HG03469 (cell line): Measurements from ENCODE around the gene SERPINB4.

ENCODE experiments used
- ATAC-seq: cut with Tn5 transposase; IDR thresholded peaks from one replicate; pipeline ENCODE4 v1.9.1; 2021; ENCODE audit warnings: mild to moderate bottlenecking, moderate library complexity, moderate number of reproducible peaks; ENCODE audit not compliant: unreplicated experiment

Gene SERPINB4

DNA sequence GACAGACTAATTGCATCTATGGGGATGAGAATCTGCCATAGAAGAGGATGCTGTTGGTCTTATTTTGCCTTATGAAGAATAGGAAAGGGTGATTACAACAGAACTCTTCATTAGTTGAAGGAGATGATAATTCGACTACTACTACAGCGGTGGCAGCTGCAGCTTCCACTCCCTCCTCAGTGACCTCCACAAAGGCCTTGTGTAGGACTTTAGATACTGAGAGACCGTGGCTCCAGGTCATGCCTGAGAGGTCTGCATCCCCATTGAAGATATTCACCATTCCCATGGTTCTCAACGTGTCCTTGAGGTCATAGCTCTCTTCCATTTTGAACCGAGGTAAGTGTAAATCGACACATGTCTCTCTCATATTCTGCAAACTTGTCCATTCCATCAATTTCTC, 6.4 kb downstream of the SERPINB4 start:
- no peak for ATAC-seq

DNA sequence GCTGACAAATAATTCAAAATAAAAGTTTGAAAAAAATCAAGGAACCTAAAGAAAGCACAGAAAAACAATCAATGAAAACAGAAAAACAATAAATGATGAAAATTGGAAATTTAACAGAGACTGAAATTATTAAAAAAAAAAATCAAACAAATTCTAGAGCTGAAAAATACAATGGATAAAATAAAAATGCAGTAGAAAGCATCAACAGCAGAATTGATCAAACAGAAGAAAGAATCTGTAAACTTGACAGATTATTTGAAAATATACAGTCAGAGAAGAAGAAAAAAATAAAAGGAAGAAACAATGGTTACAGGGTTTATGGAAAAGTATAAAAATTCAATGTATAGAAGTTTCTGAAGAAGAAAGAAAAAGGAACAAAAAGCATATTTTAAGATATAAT, 16.2 kb downstream of the SERPINB4 start:
- ATAC-seq = no peak

DNA sequence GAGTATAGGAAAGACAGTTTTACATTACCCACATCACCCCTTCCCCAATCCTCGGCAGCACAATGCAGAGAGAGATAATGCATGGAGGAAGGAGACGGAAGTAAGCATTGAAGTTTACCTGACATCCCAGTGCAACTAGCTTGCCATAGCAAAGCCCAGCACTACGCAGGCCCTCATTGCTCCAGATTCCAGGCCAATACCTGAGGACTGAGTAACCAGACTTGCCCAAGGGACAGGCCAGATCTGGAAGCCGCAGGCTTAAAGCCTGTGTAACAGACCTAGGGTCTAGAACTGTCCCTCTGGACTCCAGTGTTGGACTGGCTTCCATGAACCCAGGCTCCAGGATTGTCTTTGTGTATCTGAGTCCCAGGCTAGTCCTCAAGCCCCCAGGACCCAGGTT, 17.6 kb downstream of the SERPINB4 start:
- ATAC-seq = no peak

DNA sequence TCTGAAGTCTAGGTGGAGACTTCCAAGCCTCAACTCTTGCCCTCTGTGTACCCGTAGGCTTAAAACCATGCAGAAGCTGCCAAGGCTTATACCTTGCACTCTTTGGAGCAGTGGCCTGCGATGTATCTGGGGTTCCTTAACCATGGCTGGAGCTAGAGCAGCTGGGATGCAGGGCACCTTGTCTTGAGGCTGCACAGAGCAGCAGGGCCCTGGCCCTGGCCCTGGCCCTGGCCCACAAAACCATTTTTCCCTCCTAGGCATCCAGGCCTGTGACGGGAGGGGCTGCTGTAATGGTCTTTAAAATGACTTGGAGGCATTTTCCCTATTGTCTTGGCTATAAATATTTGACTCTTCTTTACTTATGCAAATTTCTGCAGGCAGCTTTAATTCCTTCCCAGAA, 19.2 kb downstream of the SERPINB4 start:
- no peak for ATAC-seq

DNA sequence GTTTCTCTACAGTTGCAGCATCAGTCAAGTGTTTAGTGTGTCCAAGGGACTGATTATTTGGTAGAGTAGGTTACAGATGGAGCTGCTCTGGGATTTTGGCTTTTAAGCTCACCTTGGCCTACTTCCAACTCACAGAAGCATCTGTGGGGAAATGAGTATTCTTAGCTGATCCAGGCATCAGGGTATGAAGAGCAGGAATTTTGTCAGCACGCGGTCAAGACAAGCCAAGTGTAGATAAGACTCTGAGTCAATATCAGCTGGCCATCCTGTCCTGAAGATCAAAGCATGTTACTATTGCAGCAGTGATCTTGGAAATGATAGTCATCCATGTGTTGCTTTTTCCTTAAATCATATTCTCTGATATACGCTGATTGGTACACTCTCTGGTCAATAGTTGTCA, 24.4 kb downstream of the SERPINB4 start:
- no peak for ATAC-seq

DNA sequence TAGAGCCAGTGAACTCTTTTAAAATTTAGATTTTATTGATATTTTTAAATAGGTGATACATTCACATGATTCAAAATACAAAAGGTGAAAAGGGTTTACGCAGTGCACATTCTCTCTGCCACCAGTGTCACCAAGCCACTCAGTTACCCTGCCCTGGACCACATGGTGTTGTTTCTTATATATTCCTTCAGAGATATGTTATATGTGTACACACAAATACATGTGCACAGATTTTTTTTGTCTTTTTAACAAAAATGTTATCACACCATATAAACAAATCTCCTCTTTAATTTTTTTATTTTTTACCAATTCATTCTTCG, 26.2 kb downstream of the SERPINB4 start:
- no peak for ATAC-seq

DNA sequence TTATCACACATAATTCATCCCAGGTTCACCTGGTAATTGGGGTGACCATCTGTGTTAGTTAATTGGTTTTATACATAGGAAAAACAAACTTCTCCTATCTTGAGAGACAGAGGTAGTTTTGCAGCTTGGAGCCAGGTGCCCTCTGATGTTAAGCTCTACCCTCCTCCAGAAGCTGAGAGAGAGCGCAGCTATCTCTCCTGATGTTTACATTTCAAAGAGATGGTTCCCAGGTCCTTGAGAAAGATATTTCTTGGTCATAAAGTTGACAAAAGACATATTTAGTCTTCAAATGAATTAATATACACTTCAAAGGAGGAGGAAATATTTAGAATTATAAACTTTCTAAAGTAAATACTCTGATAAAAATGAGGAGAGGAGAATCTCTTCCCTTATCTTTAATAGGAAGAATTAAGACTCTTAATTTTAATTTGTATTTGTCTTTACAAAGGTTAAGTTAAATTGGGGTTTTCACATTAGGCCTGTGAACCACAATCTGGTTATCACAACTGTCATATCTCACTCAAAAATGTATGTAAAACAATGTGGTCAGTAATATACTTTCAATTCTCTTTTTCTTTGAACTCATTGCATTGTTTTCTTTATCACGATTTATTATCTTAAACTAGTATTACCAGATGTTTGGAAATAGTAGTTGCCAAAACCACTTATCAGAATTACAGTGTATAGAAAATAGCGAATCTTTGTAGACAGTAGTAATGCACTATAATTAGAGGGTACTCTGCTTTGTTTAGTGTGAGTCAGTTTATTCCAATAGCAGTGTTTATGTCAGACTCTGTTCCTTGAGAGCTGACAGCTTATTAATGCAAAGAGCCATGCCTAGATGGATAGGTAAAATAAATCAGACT, 26.8 kb downstream of the SERPINB4 start:
- peak; percentile 85 for ATAC-seq

DNA sequence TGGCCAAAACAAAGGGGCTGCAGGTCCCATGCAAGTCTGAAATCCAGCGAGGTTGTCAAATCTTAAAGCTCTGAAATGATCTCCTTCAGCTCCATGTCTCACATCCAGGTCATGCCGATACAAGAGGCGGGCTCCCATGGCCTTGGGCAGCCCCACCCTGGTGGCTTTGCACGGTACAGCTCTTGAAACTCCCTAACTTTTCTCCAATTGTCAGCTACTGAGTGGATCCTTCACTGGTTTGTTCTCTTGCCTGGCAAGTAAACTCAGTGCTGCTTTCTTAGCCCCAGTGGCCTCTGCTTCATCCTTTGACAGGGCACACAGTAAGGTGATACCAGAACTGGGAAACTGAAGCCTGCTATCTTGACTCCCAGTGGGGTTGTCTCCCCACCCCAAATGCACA, 30.6 kb downstream of the SERPINB4 start:
- ATAC-seq = no peak

DNA sequence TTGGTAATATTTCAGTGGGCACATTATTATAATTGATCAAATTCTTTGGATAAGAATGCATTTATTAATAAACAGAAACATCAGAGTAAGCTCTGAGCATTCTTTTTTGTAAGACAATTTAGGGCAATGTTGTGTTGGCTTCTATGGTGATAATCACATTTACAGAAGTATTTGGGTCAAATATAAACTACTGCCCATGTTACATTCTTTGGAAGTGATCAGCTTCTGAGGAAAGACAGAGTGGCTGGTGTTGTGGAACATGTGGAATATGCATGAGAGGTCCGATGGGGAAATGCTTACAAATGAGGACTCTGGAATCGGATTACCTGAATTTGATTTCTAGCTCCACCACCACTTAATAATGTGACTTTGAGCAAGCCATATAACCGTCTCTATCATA, 37.5 kb downstream of the SERPINB4 start:
- ATAC-seq = no peak

DNA sequence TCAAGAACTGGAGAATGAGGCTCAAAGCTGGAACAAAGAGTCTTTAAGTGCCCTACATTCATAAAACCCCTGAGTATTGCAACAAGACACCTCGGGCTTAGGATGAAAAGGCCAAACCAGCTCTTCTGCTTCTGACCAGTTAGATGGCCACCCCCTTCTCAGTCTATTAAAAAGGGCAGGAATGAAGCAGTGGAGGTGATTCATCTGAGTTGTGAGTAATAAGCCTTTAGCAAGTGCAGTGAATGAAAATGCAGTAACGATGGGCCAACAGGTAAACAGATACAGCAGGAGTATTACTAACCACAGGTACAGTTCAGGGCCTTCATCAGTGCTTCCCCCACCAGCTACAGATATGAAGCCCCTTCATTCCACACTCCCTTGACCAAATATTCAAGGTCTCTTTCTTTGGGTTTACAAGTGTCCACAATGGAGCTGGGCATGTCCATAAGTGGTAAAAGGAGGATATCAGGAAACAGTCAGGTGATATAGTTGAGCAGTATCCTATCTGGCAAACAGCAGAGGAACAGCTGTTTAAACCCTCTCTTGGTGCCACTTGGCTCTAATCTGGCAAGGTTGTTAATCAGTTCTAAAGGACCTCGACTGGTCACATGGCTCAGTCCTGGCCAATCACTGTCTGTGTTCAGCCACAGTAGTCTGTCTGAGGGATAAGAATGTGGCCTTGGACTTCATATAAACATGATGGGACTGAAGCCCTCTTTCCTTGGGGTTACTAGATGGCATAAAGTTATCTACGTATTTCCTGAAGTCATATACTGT, 39.1 kb downstream of the SERPINB4 start:
- no peak for ATAC-seq

DNA sequence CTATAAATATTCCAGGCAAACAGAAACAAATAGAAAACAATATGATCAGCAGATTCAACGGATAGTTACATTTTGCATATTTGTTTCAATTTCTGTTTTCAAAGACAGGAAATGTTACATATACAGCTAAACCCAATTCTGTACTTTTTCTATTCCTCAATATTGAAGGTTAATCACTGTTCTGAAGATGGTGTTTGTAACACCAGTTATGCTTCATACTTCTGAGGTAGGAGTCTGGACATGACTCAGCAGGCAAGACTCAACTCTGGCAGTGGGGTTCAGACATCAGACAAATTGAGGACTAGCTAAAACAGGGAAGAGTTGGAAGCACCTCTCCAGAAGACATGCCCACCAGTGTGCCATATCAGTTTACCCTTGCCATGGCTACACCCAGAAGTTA, 40.3 kb downstream of the SERPINB4 start:
- ATAC-seq = peak; percentile 98

DNA sequence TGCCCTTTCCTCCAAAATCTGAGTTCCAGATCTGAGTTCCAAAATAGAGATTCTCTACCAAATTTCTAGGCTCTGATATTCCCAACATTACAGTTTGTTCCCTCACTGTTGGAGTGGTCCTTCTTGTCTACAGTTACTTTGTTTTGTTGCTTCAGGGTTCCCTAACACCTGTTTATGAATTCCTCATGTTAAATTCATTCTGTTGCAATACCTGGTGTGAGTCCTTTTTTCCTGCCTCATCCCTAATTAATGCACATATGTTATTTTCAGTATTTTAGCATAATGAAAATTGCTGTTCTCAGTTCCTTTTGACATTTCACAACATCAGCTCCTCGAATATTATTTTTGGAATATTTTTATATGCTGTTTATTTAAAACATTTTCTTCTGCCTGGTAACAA, 40.7 kb downstream of the SERPINB4 start:
- ATAC-seq = no peak

DNA sequence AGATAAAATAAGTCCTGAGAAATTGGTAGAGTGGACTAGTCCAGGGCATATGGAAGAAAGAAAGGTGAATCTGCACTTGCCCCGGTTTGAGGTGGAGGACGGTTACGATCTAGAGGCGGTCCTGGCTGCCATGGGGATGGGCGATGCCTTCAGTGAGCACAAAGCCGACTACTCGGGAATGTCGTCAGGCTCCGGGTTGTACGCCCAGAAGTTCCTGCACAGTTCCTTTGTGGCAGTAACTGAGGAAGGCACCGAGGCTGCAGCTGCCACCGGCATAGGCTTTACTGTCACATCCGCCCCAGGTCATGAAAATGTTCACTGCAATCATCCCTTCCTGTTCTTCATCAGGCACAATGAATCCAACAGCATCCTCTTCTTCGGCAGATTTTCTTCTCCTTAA, 47.1 kb downstream of the SERPINB4 start:
- ATAC-seq = no peak

DNA sequence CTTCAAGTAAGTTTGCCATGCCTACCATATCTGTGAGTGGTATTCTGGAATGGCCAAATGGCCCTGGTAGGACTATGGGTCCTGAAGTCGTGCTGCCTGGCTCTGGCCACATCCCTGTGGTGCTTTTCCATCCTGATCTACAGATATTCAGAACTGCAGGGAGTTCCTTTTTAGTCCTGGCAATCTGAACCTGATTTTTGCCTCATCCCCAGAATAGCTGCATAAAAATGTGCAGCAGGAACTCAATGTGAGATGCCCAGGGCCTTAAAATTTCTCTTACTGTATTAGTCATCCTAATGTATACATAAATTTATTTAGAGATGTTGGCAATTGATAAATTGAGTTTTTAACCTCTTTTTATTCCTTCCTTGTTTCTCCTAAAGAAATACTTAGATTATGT, 51.6 kb downstream of the SERPINB4 start:
- no peak for ATAC-seq

DNA sequence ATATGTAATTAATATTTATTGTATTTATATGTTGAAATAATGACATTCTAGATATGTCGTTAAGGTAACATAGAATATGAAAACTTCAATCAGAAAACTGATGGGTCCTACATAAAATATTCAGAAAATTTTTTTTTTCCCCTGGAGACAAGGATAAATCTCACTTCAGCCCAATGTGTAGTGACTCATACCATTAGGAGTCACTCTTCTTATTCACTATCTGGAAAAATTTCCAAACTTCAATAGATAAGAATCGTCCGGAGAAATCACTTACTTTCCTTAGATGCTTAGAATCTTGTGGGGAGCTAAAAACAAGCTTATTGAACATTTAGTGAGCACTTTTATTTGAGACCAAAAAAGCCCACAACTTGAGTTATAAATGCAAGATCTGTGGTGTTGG, 52.3 kb downstream of the SERPINB4 start:
- ATAC-seq = no peak

DNA sequence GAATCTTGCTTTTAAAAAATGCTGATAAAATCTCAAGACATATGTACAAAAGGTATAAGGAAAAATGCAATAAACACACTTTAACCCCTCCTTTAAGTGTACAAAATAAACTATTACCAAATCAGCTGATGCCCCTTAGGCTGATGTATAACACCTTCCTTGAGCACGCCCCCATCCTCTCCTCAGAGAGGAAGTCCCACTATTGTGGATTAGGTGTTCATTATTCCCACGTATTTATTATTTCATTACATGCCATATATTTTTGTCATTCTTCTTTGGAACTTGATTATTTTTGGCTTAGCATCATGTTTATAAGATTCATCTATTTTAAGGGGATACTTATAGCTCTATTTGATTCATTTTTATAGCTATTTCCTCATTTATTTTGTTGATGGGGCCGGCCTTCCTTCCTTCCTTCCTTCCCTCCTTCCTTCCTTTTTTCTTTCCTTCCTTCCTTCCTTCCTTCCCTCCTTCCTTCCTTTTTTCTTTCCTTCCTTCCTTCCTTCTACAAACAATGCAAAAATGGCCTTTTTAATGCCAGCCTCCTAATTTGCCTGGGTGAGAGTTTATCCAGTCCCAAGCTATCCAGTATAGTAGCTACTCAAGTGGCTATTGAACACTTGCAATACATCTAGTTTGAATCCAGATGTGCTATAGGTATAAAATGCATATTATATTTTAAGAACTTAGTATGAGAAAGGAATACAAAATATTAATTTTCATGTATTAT, 52.9 kb downstream of the SERPINB4 start:
- ATAC-seq = no peak

DNA sequence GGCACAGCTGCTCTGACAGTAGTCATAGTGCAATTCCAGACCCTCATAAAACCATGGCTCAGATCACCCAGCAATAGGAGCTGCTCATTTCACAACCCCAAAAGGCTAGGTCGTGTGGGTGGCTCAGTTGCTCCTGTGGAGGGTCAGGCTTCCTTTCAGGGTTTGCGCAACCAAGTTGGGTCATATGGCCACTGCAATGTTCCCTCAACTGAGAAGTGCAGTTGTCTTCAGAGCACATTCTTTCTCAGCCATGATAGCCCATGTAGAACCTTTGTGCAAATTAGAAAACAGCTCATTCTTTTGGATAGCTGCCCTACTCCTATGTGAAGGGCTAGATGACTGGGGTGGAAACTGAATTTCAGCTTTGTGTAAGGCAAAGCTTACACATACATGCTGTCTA, 53.7 kb downstream of the SERPINB4 start:
- no peak for ATAC-seq

DNA sequence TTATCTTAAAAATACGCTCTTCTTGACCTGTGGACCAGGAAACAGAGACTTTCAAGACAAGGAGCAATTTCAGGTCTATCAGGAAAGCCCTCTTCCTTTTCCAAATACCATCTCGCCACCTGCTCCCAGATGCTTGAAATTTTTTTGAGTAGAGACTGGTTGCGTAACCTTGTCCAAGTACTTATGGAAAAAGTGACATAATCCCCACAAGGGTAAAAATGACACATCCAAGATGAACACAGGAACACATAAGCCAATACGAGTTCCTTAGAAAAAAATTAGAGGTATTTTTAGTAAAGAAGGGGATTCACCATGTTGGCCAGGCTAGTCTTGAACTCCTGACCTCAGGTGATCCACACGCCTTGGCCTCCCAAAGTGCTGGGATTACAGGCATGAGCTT, 55.1 kb downstream of the SERPINB4 start:
- ATAC-seq = no peak
